ENCODE results near the gene PUM1. TPM values are rescaled to one million over a fixed set of nuclear protein-coding genes. Genes with fewer than 3 reads are reported as not detected.

PUM1 gene
- total and polyA plus RNA-seq, 2 donors = 35.4 to 36.3 TPM

- DNase-seq (ENCODE audit: low read depth in 6 of 9, low spot score in 9 of 9) = no peak
- 97% methylated on average over 9 of the region's 9 CpGs for WGBS
- Histone ChIP-seq H3K36me3 (ENCODE audit: control insufficient read depth in 2 of 2, insufficient read depth in 2 of 2, low read length in 1 of 2) (peaks cover 19 to 73% of the 10 kb centered on the region in 2 donors), H3K4me1 (ENCODE audit: control insufficient read depth in 2 of 2, insufficient read depth in 2 of 2, low read length in 2 of 2) (no peaks in the 10 kb centered on the region), H3K4me3 (ENCODE audit: low read length in 2 of 2) (no peak overlapping the region), H3K27ac (ENCODE audit: low read depth in 1 of 2, low read length in 1 of 2) (no peak overlapping the region), H3K9me3 (ENCODE audit: control insufficient read depth in 2 of 2, insufficient read depth in 1 of 2, low read length in 1 of 2) (no peaks in the 10 kb centered on the region), H3K27me3 (ENCODE audit: control insufficient read depth in 2 of 2, insufficient read depth in 1 of 2, low read length in 1 of 2) (no peaks in the 10 kb centered on the region)
Observed at GRCh38 chr1:30997463-30998057, 68.0 kb downstream of the PUM1 start.

DNA sequence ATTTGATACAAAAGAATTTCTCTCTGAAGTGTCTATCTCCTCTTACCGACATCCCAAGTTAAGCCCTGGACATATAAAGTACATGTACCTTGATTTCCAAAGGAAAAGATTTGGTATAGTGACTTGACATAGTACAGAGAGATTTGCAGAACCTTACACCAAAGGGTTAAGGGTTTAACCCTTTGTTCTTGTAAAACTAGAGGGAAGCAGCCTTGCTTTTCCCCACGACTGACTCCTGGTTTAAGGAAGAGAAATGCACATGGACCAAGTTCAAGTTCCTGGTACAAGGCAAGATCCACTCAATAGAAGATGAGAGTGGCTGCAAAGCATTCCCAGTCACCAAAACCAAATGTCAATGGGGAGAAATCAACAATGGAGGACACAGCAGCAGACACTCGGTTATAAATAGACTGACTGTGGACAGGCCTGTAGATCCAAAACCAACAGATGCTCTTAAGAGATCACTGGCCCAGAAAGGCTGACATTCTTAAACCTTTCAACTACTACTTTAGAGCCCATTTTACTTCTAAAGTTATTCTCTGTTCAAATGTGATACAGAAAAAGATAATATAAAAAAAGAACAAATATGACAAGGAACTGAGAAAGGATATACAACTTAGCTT lies 69.4 kb downstream of the PUM1 start:
- Histone ChIP-seq H3K27ac (ENCODE audit: low read depth in 1 of 2, low read length in 1 of 2) (no peak overlapping the region), H3K27me3 (ENCODE audit: control insufficient read depth in 2 of 2, insufficient read depth in 1 of 2, low read length in 1 of 2) (no peaks in the 10 kb centered on the region), H3K9me3 (ENCODE audit: control insufficient read depth in 2 of 2, insufficient read depth in 1 of 2, low read length in 1 of 2) (no peaks in the 10 kb centered on the region), H3K4me3 (ENCODE audit: low read length in 2 of 2) (no peak overlapping the region), H3K36me3 (ENCODE audit: control insufficient read depth in 2 of 2, insufficient read depth in 2 of 2, low read length in 1 of 2) (peaks cover 26 to 75% of the 10 kb centered on the region in 2 donors), H3K4me1 (ENCODE audit: control insufficient read depth in 2 of 2, insufficient read depth in 2 of 2, low read length in 2 of 2) (no peaks in the 10 kb centered on the region)
- no peak for DNase-seq (ENCODE audit: low read depth in 6 of 9, low spot score in 9 of 9)
- 80% methylated on average over 3 of the region's 3 CpGs for WGBS

- DNase-seq (ENCODE audit: low read depth in 6 of 9, low spot score in 9 of 9) = no peak
- H3K4me1 ChIP-seq (ENCODE audit: control insufficient read depth in 2 of 2, insufficient read depth in 2 of 2, low read length in 2 of 2) = no peaks in the 10 kb centered on the region
- H3K9me3 ChIP-seq (ENCODE audit: control insufficient read depth in 2 of 2, insufficient read depth in 1 of 2, low read length in 1 of 2) = no peaks in the 10 kb centered on the region
- 79% methylated on average over 6 of the region's 6 CpGs for WGBS
- no peaks in the 10 kb centered on the region for H3K27me3 ChIP-seq (ENCODE audit: control insufficient read depth in 2 of 2, insufficient read depth in 1 of 2, low read length in 1 of 2)
- peaks cover 19 to 68% of the 10 kb centered on the region in 2 donors for H3K36me3 ChIP-seq (ENCODE audit: control insufficient read depth in 2 of 2, insufficient read depth in 2 of 2, low read length in 1 of 2)
- no peak overlapping the region for H3K4me3 ChIP-seq (ENCODE audit: low read length in 2 of 2)
- H3K27ac ChIP-seq (ENCODE audit: low read depth in 1 of 2, low read length in 1 of 2) = no peak overlapping the region
Observed at GRCh38 chr1:30991862-30992606, 73.5 kb downstream of the PUM1 start.

- DNase-seq (ENCODE audit: low read depth in 6 of 9, low spot score in 9 of 9) = no peak
- no peaks in the 10 kb centered on the region for H3K27me3 ChIP-seq (ENCODE audit: control insufficient read depth in 2 of 2, insufficient read depth in 1 of 2, low read length in 1 of 2)
- H3K36me3 ChIP-seq (ENCODE audit: control insufficient read depth in 2 of 2, insufficient read depth in 2 of 2, low read length in 1 of 2) = peaks cover 19 to 57% of the 10 kb centered on the region in 2 donors
- no peak overlapping the region for H3K4me3 ChIP-seq (ENCODE audit: low read length in 2 of 2)
- H3K4me1 ChIP-seq (ENCODE audit: control insufficient read depth in 2 of 2, insufficient read depth in 2 of 2, low read length in 2 of 2) = no peaks in the 10 kb centered on the region
- H3K9me3 ChIP-seq (ENCODE audit: control insufficient read depth in 2 of 2, insufficient read depth in 1 of 2, low read length in 1 of 2) = no peaks in the 10 kb centered on the region
- 97% methylated on average over 3 of the region's 3 CpGs for WGBS
- no peak overlapping the region for H3K27ac ChIP-seq (ENCODE audit: low read depth in 1 of 2, low read length in 1 of 2)
Observed at GRCh38 chr1:30990591-30990990, 74.9 kb downstream of the PUM1 start.

DNA sequence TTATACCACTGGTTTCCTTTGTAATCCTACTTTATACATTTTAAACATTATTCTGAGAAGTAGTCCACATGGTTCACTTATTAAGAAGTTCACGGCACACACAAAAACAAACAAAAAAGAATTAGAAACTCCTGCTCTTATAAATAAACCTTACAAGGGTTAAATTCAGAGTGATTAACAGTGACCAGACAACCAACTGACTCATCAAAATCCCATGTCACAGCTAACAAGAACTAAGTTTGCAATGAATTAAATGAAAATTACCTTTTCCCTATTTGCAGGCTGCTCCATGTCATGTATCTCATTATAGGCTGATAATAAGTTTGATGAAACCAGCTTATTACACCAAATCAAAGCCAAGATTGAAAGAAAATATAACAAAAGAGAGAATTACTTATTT lies 77.5 kb downstream of the PUM1 start:
- Histone ChIP-seq H3K9me3 (ENCODE audit: control insufficient read depth in 2 of 2, insufficient read depth in 1 of 2, low read length in 1 of 2) (no peaks in the 10 kb centered on the region), H3K27ac (ENCODE audit: low read depth in 1 of 2, low read length in 1 of 2) (no peak overlapping the region), H3K4me1 (ENCODE audit: control insufficient read depth in 2 of 2, insufficient read depth in 2 of 2, low read length in 2 of 2) (no peaks in the 10 kb centered on the region), H3K27me3 (ENCODE audit: control insufficient read depth in 2 of 2, insufficient read depth in 1 of 2, low read length in 1 of 2) (no peaks in the 10 kb centered on the region), H3K4me3 (ENCODE audit: low read length in 2 of 2) (no peak overlapping the region), H3K36me3 (ENCODE audit: control insufficient read depth in 2 of 2, insufficient read depth in 2 of 2, low read length in 1 of 2) (peaks cover 14 to 55% of the 10 kb centered on the region in 2 donors)
- no peak for DNase-seq (ENCODE audit: low read depth in 6 of 9, low spot score in 9 of 9)
- WGBS = 96% methylated on average over 1 of the region's 1 CpG

DNA sequence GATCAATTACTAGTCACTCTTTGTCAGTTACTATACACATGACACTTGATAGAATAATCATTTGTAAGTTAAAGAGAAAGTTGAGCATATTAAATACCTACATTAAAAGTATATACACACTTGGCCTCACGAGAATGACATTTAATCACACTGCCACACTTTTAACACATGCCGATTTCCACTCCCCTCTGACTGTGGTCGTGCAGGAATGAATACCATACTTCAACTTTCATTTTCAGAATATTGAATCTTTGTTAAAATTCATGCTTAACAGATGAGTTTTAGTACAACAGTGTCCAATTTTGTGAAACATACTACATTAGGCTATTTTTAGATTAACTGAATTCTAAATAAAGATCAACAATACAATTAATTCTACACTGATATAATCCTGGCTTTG lies 78.8 kb downstream of the PUM1 start:
- DNase-seq (ENCODE audit: low read depth in 6 of 9, low spot score in 9 of 9) = no peak
- Histone ChIP-seq H3K36me3 (ENCODE audit: control insufficient read depth in 2 of 2, insufficient read depth in 2 of 2, low read length in 1 of 2) (peaks cover 7 to 48% of the 10 kb centered on the region in 2 donors), H3K27ac (ENCODE audit: low read depth in 1 of 2, low read length in 1 of 2) (no peak overlapping the region), H3K27me3 (ENCODE audit: control insufficient read depth in 2 of 2, insufficient read depth in 1 of 2, low read length in 1 of 2) (no peaks in the 10 kb centered on the region), H3K4me1 (ENCODE audit: control insufficient read depth in 2 of 2, insufficient read depth in 2 of 2, low read length in 2 of 2) (no peaks in the 10 kb centered on the region), H3K4me3 (ENCODE audit: low read length in 2 of 2) (no peak overlapping the region), H3K9me3 (ENCODE audit: control insufficient read depth in 2 of 2, insufficient read depth in 1 of 2, low read length in 1 of 2) (no peaks in the 10 kb centered on the region)
- WGBS = 90% methylated on average over 3 of the region's 3 CpGs

- no peaks in the 10 kb centered on the region for H3K4me1 ChIP-seq (ENCODE audit: control insufficient read depth in 2 of 2, insufficient read depth in 2 of 2, low read length in 2 of 2)
- no peak overlapping the region for H3K27ac ChIP-seq (ENCODE audit: low read depth in 1 of 2, low read length in 1 of 2)
- WGBS = 98% methylated on average over 4 of the region's 4 CpGs
- H3K4me3 ChIP-seq (ENCODE audit: low read length in 2 of 2) = no peak overlapping the region
- peaks cover 11 to 47% of the 10 kb centered on the region in 2 donors for H3K36me3 ChIP-seq (ENCODE audit: control insufficient read depth in 2 of 2, insufficient read depth in 2 of 2, low read length in 1 of 2)
- no peaks in the 10 kb centered on the region for H3K9me3 ChIP-seq (ENCODE audit: control insufficient read depth in 2 of 2, insufficient read depth in 1 of 2, low read length in 1 of 2)
- no peak for DNase-seq (ENCODE audit: low read depth in 6 of 9, low spot score in 9 of 9)
- H3K27me3 ChIP-seq (ENCODE audit: control insufficient read depth in 2 of 2, insufficient read depth in 1 of 2, low read length in 1 of 2) = no peaks in the 10 kb centered on the region
Observed at GRCh38 chr1:30984991-30985503, 80.5 kb downstream of the PUM1 start.

- Histone ChIP-seq H3K27me3 (ENCODE audit: control insufficient read depth in 2 of 2, insufficient read depth in 1 of 2, low read length in 1 of 2) (no peaks in the 10 kb centered on the region), H3K9me3 (ENCODE audit: control insufficient read depth in 2 of 2, insufficient read depth in 1 of 2, low read length in 1 of 2) (no peaks in the 10 kb centered on the region), H3K36me3 (ENCODE audit: control insufficient read depth in 2 of 2, insufficient read depth in 2 of 2, low read length in 1 of 2) (peaks cover 15 to 48% of the 10 kb centered on the region in 2 donors), H3K4me3 (ENCODE audit: low read length in 2 of 2) (no peak overlapping the region), H3K4me1 (ENCODE audit: control insufficient read depth in 2 of 2, insufficient read depth in 2 of 2, low read length in 2 of 2) (no peaks in the 10 kb centered on the region), H3K27ac (ENCODE audit: low read depth in 1 of 2, low read length in 1 of 2) (no peak overlapping the region)
- WGBS = 94% methylated on average over 4 of the region's 4 CpGs
- no peak for DNase-seq (ENCODE audit: low read depth in 6 of 9, low spot score in 9 of 9)
Observed at GRCh38 chr1:30984165-30984889, 81.2 kb downstream of the PUM1 start.

Data from thymus (tissue), 11 donors.